ENCODE measurements around the gene INPP5F. TPM values are rescaled to one million over a fixed set of nuclear protein-coding genes. Genes with fewer than 3 reads are reported as not detected.
A peak's percentile ranks its signal among the peaks of the same experiment; 100 is the strongest.

The INPP5F gene
- total RNA-seq, 1 donor from 2014 or later: 16.0 TPM

DNA sequence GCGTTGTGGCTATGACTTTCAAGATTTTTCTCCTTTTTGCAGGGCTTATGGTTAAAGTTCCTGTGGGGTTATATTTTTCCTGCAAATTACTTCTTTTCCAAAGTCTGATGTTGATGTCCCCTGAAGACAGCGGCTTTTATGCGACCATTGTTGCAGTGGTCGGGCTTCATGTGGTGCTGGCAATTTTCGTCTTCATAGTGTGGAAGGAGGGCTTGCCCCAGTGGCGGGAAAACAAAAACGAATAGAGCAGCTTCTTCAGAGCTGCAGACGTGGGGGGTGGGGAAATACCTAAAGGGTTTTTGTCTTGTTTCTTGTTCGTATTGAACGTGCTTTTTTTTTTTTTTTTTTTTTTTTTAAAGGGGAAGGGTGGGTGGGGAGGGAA, 93.0 kb downstream of the INPP5F start:
- Histone ChIP-seq H3K27me3 (ENCODE audit: low read depth) (no peaks in the 10 kb centered on the region), H3K4me3 (peak overlapping the region; percentile 41), H3K36me3 (peaks cover 28% of the 10 kb centered on the region), H3K27ac (no peak overlapping the region), H3K4me1 (no peaks in the 10 kb centered on the region), H3K9me3 (no peaks in the 10 kb centered on the region)
- ATAC-seq (no peak), DNase-seq (no peak)
- intact Hi-C loops (cut with DNase I): no loop called here
- TF ChIP-seq, protein P1, sequence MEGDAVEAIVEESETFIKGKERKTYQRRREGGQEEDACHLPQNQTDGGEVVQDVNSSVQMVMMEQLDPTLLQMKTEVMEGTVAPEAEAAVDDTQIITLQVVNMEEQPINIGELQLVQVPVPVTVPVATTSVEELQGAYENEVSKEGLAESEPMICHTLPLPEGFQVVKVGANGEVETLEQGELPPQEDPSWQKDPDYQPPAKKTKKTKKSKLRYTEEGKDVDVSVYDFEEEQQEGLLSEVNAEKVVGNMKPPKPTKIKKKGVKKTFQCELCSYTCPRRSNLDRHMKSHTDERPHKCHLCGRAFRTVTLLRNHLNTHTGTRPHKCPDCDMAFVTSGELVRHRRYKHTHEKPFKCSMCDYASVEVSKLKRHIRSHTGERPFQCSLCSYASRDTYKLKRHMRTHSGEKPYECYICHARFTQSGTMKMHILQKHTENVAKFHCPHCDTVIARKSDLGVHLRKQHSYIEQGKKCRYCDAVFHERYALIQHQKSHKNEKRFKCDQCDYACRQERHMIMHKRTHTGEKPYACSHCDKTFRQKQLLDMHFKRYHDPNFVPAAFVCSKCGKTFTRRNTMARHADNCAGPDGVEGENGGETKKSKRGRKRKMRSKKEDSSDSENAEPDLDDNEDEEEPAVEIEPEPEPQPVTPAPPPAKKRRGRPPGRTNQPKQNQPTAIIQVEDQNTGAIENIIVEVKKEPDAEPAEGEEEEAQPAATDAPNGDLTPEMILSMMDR (IDR thresholded peaks at IDR 0.05): no peak

DNA sequence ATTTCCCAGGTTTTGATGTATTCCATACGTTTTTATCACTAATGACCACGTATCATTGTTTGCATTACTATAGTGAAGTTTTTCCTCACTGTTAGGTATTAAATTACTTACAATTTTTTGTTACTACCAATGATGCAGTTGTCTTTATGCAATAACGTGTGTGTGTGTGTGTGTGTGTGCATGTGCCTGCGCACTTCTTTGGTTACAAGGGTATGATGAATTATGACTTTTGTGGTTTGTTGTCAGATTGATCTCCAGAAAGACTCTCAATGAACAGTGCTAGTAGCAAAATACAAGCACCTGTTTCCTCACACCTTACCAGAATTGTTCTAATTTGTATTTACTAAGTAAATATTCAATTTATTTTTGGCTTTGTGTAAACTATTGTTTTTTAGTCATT, 95.3 kb downstream of the INPP5F start:
- ATAC-seq (no peak), DNase-seq (no peak)
- TF ChIP-seq, protein P1 (IDR thresholded peaks at IDR 0.05): no peak
- no peak overlapping the region for H3K27ac ChIP-seq
- intact Hi-C loops (cut with DNase I): no loop called here
- no peaks in the 10 kb centered on the region for H3K27me3 ChIP-seq (ENCODE audit: low read depth)
- H3K4me3 ChIP-seq: no peak overlapping the region
- H3K9me3 ChIP-seq: no peaks in the 10 kb centered on the region
- H3K4me1 ChIP-seq: no peaks in the 10 kb centered on the region
- H3K36me3 ChIP-seq: peaks cover 28% of the 10 kb centered on the region

DNA sequence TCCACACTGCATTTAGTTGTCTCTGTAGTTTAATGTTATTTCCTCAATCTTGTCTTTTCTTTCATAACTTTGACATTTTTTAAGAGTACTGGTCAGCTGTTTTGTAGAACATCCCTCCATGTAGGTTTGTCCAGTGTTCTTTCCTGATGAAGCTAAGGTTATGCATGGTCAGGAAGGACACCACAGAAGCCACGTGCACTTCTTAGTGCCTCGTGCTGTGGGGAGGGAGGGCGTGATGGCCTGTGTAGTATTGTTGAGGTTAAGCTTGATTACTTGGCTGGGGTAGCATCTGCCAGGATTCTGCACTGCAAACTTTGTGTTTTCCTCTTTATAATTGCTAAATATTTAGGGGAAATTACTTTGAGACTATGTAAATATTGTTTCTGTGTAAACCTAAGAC, 98.4 kb downstream of the INPP5F start:
- H3K9me3 ChIP-seq: no peaks in the 10 kb centered on the region
- H3K36me3 ChIP-seq: peaks cover 52% of the 10 kb centered on the region
- intact Hi-C loops (cut with DNase I): no loop called here
- no peak for DNase-seq
- ATAC-seq: no peak
- TF ChIP-seq, protein P1 (IDR thresholded peaks at IDR 0.05): no peak
- no peak overlapping the region for H3K4me3 ChIP-seq
- no peaks in the 10 kb centered on the region for H3K4me1 ChIP-seq
- H3K27me3 ChIP-seq (ENCODE audit: low read depth): no peaks in the 10 kb centered on the region
- H3K27ac ChIP-seq: no peak overlapping the region

DNA sequence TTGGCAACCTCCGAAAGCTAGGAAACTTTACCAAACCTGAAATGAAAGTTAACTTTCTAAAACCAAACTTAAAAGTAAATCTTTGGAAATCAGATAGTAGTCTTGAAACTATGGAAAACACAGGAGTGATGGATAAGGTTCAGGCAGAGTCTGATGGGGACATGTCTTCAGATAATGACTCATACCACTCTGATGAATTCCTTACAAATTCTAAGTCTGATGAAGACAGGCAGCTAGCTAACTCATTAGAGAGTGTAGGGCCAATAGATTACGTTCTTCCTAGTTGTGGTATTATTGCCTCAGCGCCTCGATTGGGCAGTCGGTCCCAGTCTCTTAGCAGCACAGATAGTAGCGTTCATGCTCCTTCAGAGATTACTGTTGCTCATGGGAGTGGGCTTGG, 100.9 kb downstream of the INPP5F start:
- Histone ChIP-seq H3K27me3 (ENCODE audit: low read depth) (no peaks in the 10 kb centered on the region), H3K4me1 (no peaks in the 10 kb centered on the region), H3K4me3 (no peak overlapping the region), H3K27ac (no peak overlapping the region), H3K9me3 (no peaks in the 10 kb centered on the region), H3K36me3 (peaks cover 77% of the 10 kb centered on the region)
- DNase-seq: no peak
- ATAC-seq: no peak
- intact Hi-C loops (cut with DNase I): no loop called here
- TF ChIP-seq, protein P1 (IDR thresholded peaks at IDR 0.05): no peak

DNA sequence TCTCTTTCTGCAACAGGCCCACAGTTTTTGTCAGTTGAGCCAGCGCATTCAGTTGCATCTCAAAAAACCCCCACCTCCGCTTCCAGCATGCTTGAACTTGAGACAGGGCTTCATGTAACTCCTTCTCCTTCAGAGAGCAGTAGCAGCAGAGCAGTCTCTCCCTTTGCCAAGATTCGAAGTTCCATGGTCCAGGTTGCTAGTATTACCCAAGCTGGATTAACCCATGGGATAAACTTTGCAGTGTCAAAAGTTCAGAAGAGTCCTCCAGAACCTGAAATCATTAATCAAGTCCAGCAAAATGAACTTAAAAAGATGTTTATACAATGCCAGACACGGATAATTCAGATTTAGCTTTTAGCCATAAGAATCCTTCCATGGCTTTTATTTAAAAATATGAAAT, 101.6 kb downstream of the INPP5F start:
- no peak overlapping the region for H3K4me3 ChIP-seq
- no peaks in the 10 kb centered on the region for H3K27me3 ChIP-seq (ENCODE audit: low read depth)
- peaks cover 80% of the 10 kb centered on the region for H3K36me3 ChIP-seq
- ATAC-seq: no peak
- TF ChIP-seq, protein P1 (IDR thresholded peaks at IDR 0.05): no peak
- DNase-seq: no peak
- intact Hi-C loops (cut with DNase I): no loop called here
- H3K9me3 ChIP-seq: no peaks in the 10 kb centered on the region
- no peaks in the 10 kb centered on the region for H3K4me1 ChIP-seq
- H3K27ac ChIP-seq: no peak overlapping the region

DNA sequence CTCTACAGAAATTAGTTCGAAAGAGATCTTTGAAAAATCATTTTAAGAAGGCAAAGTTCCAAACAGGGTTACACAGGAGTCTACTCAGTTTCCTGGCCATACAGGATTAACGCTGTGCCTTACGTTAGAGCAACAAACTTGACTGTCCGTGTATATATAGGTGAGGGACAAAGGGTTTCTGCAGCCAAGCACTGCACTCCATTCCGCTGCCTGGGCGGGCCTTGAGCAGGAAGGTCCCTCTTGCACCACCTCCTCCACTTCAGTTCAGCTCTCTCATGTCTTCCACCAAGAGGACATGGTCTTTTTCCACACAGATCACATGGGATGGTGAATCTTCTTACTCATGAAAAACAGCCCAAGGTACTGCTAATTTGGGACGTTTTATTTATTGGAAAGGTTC, 103.6 kb downstream of the INPP5F start:
- TF ChIP-seq, protein P1 (IDR thresholded peaks at IDR 0.05): no peak
- peaks cover 81% of the 10 kb centered on the region for H3K36me3 ChIP-seq
- intact Hi-C loops (cut with DNase I): no loop called here
- H3K4me1 ChIP-seq: no peaks in the 10 kb centered on the region
- no peaks in the 10 kb centered on the region for H3K27me3 ChIP-seq (ENCODE audit: low read depth)
- no peaks in the 10 kb centered on the region for H3K9me3 ChIP-seq
- no peak overlapping the region for H3K4me3 ChIP-seq
- H3K27ac ChIP-seq: no peak overlapping the region
- DNase-seq: no peak
- ATAC-seq: no peak
